ENCODE data around the gene SREBF1.

GRCh38 chr17:17772231-17772630 lies 64.6 kb downstream of the SREBF1 start:
- TF ChIP-seq CTCF (conservative IDR thresholded peaks at IDR 0.05), result no peak
- no peak for TF ChIP-seq EZH2 (IDR thresholded peaks at IDR 0.05; ENCODE audit: low read depth)
